KOPT-K1 (cell line): ENCODE results near the gene PKMYT1.
"Not testable (repeated sequence)": the region's sequence is repeated elsewhere in the genome, so short reads cannot be mapped to it uniquely, and the experiment has no call there.

Experiments used
- H3K27ac ChIP-seq: fragments of 200-600 bp; sonication (generic); 2 replicates; pipeline ENCODE4 v1.5.1; 2016; ENCODE audit warnings: antibody characterized with exemption, mild to moderate bottlenecking, low read depth, low read length; ENCODE audit not compliant: poor library complexity, severe bottlenecking
- H3K36me3 ChIP-seq: fragments of 200-600 bp; sonication (generic); 2 replicates; pipeline ENCODE4 v1.5.1; 2017; ENCODE audit warnings: antibody characterized with exemption, mild to moderate bottlenecking, low read length, moderate library complexity; ENCODE audit not compliant: insufficient read depth
- H3K9me3 ChIP-seq: fragments of 200-600 bp; sonication (generic); 2 replicates; pipeline ENCODE4 v1.5.1; 2017; ENCODE audit warnings: antibody characterized with exemption, low read length, mild to moderate bottlenecking; ENCODE audit not compliant: insufficient read depth, poor library complexity, severe bottlenecking

The PKMYT1 gene

DNA sequence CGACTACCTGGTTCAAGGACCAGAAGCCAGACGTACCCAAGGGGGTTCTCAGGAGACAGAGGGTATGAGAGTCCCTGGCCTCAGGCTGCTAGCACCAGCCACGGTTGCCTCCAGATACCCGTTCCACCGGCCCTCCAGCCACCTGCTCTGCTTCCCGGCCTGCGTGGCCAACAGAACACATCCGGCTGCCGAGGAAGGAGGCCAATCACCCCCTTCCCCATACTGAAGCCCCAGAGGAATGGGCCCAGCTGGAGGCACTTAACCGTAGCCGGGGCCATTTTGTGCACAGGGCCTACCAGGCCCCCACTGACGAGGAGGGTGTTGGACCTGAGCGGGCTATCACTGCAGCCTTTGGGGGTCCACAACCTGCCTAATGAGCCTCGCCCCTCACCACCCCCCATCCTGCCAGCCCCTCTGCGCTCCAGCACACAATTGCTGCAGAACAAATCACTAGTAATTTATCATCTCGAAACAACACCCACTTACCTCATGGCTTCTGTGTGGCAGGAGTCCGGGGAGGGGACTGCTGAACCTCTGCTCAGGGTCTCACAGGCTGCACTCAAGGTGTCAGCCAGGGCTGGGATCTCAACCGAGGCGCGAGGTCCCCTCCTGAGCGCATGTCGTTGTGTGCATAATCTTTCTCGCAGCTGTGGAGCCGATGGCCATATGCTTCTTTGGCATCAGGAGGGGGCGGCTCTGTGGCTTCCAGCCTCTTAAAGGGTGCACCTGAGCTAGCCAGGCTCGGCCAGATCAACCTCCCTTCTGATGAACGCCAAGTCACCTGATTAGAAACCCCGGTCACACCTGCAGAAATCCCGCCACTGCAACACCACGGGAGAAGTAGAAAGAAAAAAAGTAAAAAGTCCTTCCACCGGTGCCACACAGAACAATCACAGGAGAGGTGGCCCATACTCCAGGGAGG, 26.3 kb downstream of the PKMYT1 start:
- H3K36me3 ChIP-seq: no peaks in the 10 kb centered on the region
- H3K27ac ChIP-seq: no peak overlapping the region
- no peaks in the 10 kb centered on the region for H3K9me3 ChIP-seq

DNA sequence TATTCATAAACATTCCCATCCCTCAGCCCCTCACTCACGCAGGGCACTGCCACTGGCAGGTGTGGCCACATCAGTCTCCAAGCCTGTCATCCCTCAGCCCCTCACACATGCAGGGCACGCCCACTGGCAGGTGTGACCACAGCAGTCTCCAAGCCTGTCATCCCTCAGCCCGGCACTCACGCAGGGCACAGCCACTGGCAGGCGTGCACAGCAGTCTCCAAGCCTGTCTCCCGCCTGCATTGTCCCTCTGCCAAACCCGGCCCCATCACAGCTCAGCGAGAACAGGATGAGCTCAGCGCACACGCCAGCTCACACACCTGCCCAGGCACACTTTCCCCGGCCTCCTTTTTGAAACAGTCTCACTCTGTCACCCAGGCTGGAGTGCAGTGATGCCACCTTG, 27.6 kb downstream of the PKMYT1 start:
- Histone ChIP-seq H3K27ac (no peak overlapping the region), H3K9me3 (no peaks in the 10 kb centered on the region), H3K36me3 (no peaks in the 10 kb centered on the region)

DNA sequence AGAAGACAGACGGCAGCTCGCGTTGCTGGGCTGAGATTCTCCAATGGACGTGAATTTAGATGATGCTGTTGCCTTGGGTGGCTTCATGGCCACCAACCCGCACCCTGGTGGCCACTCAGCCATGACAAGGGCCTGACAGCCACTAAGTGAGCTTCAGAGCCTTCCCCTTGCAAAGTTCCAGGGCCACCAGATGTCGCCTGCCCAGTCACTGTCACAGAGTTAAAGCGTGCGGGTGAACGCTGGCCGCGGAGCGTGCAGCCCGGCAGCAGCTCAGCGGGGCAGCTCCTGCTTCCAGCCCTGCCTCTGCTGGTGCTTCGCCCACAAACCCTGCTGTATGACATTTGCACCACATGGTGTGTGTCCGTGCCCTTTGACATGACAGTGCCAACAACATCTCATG, 29.5 kb downstream of the PKMYT1 start:
- Histone ChIP-seq H3K9me3 (no peaks in the 10 kb centered on the region), H3K36me3 (no peaks in the 10 kb centered on the region), H3K27ac (no peak overlapping the region)

DNA sequence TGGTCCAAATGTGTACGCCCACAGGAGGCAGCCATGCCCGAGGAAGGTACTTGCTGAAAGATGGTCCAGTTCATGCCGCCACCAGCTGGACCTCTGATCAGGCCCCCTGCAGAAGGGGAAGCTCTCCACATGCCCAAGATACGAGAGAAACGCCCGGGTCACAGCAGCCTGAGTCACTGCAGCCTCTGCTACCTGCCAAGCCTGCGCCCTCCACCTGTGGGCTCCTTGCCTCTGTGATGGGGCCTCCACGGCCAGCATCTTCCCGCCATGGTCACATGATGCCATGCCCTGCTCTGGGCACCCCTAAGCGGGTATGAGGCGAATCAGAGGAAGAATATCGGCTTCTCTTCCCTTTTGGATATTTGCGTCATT, 29.9 kb downstream of the PKMYT1 start:
- H3K9me3 ChIP-seq: no peaks in the 10 kb centered on the region
- H3K27ac ChIP-seq: no peak overlapping the region
- H3K36me3 ChIP-seq: no peaks in the 10 kb centered on the region

DNA sequence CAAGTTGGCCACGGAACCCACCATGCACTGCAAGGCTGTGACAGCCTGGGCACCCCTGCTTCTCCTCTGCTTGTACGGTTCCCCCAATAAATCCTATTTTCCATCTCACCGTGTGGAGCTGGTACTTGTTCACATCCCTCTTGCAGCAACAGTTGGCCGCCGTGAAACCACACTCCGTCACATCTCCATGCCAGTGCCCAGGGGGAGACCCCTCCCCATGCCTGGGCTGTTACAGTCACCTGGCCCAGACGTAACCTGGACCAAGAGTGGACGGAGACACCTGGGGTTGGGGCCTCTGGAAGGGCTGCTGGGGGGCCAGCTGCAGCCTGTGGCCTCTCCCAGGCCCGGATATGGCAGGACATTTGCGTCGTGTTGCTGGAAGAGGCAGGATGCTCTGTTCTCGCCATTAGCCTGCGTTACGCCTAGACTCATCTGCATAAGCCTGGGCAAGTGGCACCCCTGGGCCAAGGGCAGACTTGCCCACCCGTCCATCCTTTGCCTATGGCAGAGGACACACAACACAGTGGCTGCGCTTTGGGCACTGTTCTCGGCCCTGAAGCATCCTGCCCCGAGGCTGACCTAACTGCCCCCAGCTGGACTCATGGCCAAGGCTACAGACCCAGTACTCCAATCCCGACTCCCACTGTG, 30.4 kb downstream of the PKMYT1 start:
- Histone ChIP-seq H3K36me3 (no peaks in the 10 kb centered on the region), H3K9me3 (no peaks in the 10 kb centered on the region), H3K27ac (no peak overlapping the region)

DNA sequence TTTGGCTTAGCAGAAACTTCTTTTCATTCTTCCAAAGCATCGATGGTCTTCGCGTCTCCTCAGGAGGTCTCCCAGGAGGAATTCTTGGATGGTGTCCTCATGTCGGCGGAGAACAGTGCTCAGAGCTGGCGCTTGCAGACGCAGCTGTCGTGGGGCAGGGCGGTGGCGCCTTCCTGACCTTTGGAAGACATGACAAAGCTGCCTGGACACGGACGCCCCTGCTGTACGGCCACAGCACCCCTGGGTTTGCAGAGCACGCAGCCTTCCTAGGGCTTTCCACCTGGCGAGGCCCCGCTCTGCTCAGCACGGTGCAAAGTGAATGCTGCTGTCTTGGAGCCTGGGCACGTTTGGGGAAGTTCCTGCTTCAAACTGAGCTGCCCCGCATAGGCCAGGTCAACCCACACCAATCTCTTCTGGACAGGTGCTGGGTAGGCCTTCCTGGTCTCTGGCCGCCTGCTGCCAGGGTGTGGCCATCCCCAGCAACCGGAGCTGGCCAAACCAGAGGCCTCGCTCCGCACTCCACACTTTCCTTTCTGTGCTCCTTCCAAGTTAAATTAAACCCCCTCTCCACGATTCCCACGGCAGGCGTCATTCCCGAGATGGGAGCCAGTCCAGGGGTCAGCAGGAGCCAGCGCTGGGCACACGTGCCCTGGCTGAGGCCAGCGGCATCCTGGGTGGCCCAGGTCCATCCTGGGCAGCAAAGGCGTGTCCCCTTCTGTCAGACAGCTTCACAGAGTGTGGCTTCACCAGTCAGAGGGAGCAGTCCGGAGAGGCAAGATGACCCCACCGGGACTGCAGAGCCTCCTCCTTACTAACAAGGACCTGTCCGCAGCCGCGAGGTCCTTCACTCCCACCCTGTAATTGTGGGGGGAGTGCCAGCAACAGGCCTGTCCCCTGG, 31.2 kb downstream of the PKMYT1 start:
- H3K36me3 ChIP-seq: no peaks in the 10 kb centered on the region
- no peak overlapping the region for H3K27ac ChIP-seq
- no peaks in the 10 kb centered on the region for H3K9me3 ChIP-seq

DNA sequence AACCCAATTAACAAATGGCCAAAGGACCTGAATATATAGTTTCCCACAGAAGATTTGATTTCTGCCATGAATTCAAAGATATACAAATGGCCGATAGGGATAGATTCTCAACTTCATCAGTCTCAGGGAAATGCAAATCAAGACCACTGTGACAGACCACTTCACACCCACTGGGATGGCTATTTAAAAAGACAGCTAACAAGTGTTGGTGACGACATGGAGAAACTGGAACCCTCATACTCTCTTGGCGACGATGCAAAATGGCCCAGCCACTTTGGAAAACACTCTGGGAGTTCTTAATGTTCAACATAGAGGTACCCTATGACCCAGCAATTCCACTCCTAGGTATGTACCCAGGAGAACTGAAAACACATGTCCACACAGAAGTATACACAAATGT, 33.6 kb downstream of the PKMYT1 start:
- H3K9me3 ChIP-seq: no peaks in the 10 kb centered on the region
- H3K27ac ChIP-seq: no peak overlapping the region
- H3K36me3 ChIP-seq: peaks cover 5% of the 10 kb centered on the region

DNA sequence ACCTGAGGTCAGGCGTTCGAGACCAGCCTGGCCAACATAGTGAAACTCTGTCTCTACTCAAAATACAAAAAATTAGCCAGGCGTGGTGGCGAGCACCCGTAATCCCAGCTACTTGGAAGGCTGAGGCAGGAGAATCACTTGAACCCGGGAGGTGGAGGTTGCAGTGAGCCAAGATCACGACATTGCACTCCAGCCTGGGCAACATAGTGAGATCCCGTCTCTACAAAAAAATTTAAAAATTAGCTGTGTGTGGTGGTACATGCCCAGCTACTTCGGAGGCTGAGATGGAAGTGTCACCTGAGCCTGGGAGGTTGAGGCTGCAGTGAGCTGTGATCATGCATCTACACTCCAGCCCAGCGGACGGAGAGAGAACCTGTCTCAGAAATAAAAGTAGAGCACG, 36.5 kb downstream of the PKMYT1 start:
- H3K27ac ChIP-seq, H3K9me3 ChIP-seq: not testable (repeated sequence)
- H3K36me3 ChIP-seq: peaks cover 24% of the 10 kb centered on the region

DNA sequence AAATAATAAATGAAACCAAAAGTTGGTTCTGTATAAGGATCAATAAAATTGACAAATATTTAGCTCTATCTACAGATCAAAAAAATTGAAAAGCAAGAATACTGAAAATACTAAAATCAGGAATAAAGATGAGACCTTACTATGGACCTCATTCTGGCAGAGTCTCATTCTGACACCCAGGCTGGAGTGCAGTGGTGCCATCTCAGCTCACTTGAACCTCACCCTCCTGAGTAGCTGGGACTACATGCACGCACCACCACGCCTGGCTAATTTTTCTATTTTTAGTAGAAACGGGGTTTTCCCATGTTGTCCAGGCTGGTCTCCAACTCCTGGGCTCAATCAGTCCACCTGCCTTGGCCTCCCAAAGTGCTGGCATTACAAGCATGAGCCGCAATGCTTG, 38.2 kb downstream of the PKMYT1 start:
- Histone ChIP-seq H3K9me3 (no peaks in the 10 kb centered on the region), H3K27ac (no peak overlapping the region), H3K36me3 (peaks cover 35% of the 10 kb centered on the region)

DNA sequence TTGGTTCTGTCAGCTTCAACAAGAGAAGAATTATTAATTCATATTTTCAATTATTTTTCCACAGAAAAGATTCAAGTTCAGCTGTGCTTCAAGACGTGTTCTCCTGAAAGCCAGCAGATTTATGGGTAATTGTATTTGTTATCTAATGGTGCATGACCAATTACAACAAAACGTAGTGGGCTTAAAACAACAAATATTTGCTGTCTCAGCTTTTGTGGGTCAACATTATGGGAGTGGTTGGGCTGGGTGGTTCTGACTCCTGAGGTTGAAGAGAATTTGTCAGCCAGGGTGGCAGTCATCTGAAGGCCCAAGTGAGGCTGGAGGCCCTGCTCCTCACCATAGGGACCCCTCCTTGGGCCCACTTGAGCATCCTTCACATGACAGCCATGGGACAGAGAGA, 40.3 kb downstream of the PKMYT1 start:
- Histone ChIP-seq H3K36me3 (peaks cover 42% of the 10 kb centered on the region), H3K27ac (no peak overlapping the region), H3K9me3 (no peaks in the 10 kb centered on the region)

DNA sequence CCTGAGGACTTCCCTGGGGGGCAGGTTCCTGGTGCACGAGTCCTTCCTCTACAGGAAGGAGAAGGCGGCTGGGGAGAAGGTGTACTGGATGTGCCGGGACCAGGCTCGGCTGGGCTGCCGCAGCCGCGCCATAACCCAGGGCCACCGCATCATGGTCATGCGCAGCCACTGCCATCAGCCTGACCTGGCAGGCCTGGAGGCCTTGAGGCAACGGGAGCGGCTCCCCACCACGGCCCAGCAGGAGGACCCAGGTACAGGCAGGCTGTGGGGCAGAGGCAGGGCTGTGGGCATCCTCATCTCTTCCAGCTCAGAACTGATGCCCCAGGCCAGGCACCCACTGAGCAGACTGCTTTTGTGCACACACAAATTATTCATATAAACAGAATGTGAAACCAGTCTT, 42.0 kb downstream of the PKMYT1 start:
- H3K27ac ChIP-seq: no peak overlapping the region
- peaks cover 45% of the 10 kb centered on the region for H3K36me3 ChIP-seq
- H3K9me3 ChIP-seq: no peaks in the 10 kb centered on the region

DNA sequence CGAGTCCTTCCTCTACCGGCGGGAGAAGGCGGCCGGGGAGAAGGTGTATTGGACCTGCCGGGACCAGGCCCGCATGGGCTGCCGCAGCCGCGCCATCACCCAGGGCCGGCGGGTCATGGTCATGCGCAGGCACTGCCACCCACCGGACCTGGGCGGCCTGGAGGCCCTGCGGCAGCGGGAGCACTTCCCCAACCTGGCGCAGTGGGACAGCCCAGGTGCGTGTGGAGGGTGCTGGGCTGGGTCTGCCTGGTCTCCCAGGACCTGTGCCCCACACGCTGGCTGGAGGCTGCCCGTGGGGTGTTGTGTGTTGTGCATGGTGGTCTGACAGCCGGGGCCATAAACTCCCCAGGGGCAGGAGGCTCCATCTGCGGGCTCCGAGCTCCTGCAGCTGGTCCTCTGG, 43.1 kb downstream of the PKMYT1 start:
- Histone ChIP-seq H3K27ac (no peak overlapping the region), H3K36me3 (peaks cover 43% of the 10 kb centered on the region; the same call in 1 of the 2 replicates), H3K9me3 (no peaks in the 10 kb centered on the region)

DNA sequence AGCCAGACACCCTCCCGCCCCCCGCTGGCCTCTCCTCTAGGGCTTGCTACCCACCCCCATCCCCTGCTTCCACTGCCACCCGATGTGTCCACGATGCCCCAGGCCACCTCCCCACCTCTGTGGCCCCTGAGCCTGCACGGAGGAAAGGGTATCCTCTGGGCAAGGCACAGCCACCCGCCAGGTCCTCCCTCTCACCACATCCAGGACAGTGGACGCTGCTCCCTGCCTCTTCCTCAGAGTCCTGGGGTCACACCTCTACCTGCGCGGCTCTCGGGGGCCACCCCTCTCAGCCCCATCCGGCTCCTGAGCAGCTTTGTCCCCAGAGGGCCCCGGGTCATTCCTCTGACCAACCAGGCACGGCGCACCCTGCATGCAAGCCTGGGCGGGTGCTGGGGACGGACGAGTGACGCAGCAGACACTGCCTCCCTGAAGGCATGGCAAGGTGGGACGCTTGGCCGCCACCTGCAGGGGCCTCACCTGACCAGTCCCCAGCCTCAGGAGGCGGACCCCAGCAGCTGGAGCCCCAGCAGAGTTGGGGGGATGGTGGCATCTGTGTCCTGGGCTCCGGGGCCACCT, 43.7 kb downstream of the PKMYT1 start:
- Histone ChIP-seq H3K9me3 (no peaks in the 10 kb centered on the region), H3K27ac (no peak overlapping the region), H3K36me3 (peaks cover 41% of the 10 kb centered on the region; the same call in 1 of the 2 replicates)

DNA sequence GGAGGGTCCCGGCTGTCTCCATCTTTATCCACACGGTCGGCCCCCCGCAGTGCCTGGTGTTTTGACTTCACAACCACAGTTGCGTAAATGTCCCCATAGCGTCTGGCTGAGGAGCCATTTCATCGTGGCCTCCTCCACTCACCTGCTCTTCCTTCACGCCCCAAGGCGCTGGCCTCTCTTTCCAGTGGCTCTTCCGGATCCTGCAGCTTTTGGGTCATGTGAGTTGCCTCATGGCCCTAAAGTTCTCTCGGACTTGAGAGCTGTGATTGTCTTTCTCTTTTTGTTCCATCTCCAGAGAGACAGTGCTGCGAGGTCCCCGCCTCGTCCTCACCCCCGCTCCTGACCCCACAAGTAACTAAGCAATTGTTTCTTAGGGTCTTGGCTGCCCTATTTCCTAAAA, 45.8 kb downstream of the PKMYT1 start:
- H3K36me3 ChIP-seq: peaks cover 37% of the 10 kb centered on the region; the same call in 1 of the 2 replicates

DNA sequence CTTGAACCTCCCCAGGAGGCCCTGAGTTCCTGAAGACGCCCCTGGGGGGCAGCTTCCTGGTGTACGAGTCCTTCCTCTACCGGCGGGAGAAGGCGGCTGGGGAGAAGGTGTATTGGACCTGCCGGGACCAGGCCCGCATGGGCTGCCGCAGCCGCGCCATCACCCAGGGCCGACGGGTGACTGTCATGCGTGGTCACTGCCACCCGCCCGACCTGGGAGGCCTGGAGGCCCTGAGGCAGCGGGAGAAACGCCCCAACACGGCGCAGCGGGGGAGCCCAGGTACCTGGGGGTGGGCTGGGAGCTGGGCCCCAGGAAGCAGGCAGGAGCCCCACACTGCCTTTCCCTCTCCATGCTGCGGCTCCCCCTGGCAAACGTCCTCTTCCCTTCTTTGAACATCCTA, 46.5 kb downstream of the PKMYT1 start:
- H3K27ac ChIP-seq: peak overlapping the region; percentile 63
- peaks cover 37% of the 10 kb centered on the region; the same call in 1 of the 2 replicates for H3K36me3 ChIP-seq
- no peaks in the 10 kb centered on the region for H3K9me3 ChIP-seq

More for the DNA sequence above, 45.8 kb downstream of the PKMYT1 start:
- peak overlapping the region; percentile 63 for H3K27ac ChIP-seq
- H3K9me3 ChIP-seq: no peaks in the 10 kb centered on the region
